ENCODE measurements around the gene EYA2. TPM values are rescaled to one million over a fixed set of nuclear protein-coding genes. Genes with fewer than 3 reads are reported as not detected.
"Not testable (repeated sequence)": the region's sequence is repeated elsewhere in the genome, so short reads cannot be mapped to it uniquely, and the experiment has no call there.

The EYA2 gene
- total and polyA plus RNA-seq, 8 donors: 0.51 to 3.2 (median 1.4) TPM

DNA sequence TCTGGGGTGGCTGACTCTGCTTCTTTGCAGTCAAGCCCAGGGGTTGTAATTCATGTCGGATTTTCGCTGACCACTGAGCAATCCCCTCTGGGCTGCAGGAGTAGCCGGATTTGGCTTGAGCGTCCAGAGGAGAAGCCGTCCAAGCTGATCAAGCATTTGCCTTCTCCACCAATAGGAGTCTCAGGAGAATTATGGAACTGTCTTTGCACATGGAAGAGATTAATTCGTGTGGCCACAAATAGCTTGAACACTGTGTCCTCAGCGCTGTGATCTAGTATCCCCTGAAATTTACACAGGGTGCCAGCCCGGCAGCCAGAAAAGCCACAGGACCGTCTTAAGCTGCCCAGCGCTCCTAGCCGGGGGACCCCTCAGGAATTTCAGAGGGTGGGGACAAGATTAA lies 37.1 kb downstream of the EYA2 start:
- no peaks in the 10 kb centered on the region for H3K9me3 ChIP-seq
- peak in 1 of 4 donors; percentile 46 for ATAC-seq
- TF ChIP-seq, protein P1, sequence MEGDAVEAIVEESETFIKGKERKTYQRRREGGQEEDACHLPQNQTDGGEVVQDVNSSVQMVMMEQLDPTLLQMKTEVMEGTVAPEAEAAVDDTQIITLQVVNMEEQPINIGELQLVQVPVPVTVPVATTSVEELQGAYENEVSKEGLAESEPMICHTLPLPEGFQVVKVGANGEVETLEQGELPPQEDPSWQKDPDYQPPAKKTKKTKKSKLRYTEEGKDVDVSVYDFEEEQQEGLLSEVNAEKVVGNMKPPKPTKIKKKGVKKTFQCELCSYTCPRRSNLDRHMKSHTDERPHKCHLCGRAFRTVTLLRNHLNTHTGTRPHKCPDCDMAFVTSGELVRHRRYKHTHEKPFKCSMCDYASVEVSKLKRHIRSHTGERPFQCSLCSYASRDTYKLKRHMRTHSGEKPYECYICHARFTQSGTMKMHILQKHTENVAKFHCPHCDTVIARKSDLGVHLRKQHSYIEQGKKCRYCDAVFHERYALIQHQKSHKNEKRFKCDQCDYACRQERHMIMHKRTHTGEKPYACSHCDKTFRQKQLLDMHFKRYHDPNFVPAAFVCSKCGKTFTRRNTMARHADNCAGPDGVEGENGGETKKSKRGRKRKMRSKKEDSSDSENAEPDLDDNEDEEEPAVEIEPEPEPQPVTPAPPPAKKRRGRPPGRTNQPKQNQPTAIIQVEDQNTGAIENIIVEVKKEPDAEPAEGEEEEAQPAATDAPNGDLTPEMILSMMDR (IDR thresholded peaks at IDR 0.05): no peak
- FAIRE-seq: no peak
- intact Hi-C loops (cut with DNase I): no loop called here
- no peak for DNase-seq
- H3K4me3 ChIP-seq: no peak overlapping the region
- no peaks in the 10 kb centered on the region for H3K4me1 ChIP-seq
- H3K27ac ChIP-seq: no peak overlapping the region
- no peaks in the 10 kb centered on the region for H3K36me3 ChIP-seq
- 50 to 67% methylated on average over 11 of the region's 11 CpGs for WGBS, 2 donors
- H3K27me3 ChIP-seq: no peaks in the 10 kb centered on the region

DNA sequence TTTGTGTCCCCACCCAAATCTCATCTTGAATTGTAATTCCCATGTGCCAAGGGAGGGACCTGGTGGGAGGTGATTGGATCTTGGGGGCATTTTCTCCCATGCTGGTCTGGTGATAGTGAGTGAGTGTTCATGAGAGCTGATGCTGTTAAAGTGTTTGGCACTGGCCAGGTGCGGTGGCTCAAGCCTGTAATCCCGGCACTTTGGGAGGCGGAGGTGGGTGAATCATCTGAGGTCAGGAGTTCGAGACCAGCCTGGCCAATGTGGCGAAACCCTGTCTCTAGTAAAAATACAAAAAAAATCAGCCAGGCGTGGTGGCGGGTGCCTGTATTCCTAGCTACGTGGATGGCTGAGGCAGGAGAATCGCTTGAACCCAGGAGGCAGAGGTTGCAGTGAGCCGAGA lies 37.8 kb downstream of the EYA2 start:
- FAIRE-seq; H3K27me3 ChIP-seq; ATAC-seq; intact Hi-C loops (cut with DNase I); H3K9me3 ChIP-seq; H3K4me1 ChIP-seq; H3K4me3 ChIP-seq; DNase-seq; H3K36me3 ChIP-seq; H3K27ac ChIP-seq: not testable (repeated sequence)
- WGBS, 2 donors: 70 to 85% methylated on average over 10 of the region's 10 CpGs

DNA sequence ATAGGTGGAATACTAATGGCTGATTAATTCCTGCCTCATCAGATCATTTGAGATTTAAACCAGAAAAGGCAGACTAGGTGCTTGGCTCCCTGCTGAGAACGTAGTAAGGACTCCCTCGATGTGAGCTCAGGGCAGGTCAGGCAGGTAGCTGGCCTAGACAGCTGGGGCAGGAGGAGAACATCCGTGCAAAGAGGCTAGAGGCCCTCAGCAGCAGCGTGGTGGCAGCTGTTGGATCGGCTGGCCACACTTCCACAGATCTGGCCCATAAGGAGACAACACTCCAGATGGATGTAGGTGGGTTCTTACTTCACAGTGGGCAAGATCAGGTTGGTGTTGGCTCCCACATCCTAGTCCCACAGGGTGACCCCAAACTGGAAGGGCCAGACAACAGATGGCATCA lies 38.5 kb downstream of the EYA2 start:
- no peak overlapping the region for H3K27ac ChIP-seq
- no peaks in the 10 kb centered on the region for H3K9me3 ChIP-seq
- intact Hi-C loops (cut with DNase I): no loop called here
- FAIRE-seq (no peak), ATAC-seq (no peak), DNase-seq (no peak)
- 52 to 72% methylated on average over 5 of the region's 5 CpGs for WGBS, 2 donors
- H3K27me3 ChIP-seq: no peaks in the 10 kb centered on the region
- no peaks in the 10 kb centered on the region for H3K36me3 ChIP-seq
- TF ChIP-seq, protein P1 (IDR thresholded peaks at IDR 0.05): no peak
- H3K4me1 ChIP-seq: no peaks in the 10 kb centered on the region
- no peak overlapping the region for H3K4me3 ChIP-seq

DNA sequence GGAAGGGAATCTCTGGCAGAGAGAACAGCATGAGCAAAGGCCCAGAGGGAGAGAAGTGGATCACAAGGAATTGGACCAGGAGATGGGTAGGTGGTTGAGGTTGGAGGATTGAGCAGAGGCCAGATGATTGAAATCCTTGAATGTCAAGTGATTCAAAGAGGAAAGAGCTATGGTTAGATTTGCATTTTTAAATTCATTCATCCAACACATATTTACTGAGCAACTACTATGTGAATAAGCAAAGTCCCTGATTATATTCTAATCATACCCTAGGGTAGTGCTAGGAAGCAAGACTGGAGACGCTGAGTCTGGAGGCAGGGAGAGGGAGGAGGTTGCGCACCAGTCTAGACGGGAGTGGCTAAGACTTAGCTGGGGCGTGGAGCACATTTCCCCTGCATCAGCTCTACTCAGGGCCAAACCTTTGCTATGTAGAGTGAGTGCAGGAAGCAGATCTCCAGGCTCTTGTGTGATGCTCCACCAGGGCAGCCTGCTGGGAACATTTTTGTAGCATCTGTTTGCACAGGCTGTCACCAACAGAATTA lies 40.2 kb downstream of the EYA2 start:
- no peaks in the 10 kb centered on the region for H3K9me3 ChIP-seq
- WGBS, 2 donors: 71 to 86% methylated on average over 4 of the region's 4 CpGs
- intact Hi-C loops (cut with DNase I): no loop called here
- no peak for FAIRE-seq
- TF ChIP-seq, protein P1 (IDR thresholded peaks at IDR 0.05): no peak
- no peak for DNase-seq
- no peak for ATAC-seq
- no peak overlapping the region for H3K27ac ChIP-seq
- H3K4me3 ChIP-seq: no peak overlapping the region
- H3K4me1 ChIP-seq: no peaks in the 10 kb centered on the region
- no peaks in the 10 kb centered on the region for H3K36me3 ChIP-seq
- H3K27me3 ChIP-seq: no peaks in the 10 kb centered on the region

DNA sequence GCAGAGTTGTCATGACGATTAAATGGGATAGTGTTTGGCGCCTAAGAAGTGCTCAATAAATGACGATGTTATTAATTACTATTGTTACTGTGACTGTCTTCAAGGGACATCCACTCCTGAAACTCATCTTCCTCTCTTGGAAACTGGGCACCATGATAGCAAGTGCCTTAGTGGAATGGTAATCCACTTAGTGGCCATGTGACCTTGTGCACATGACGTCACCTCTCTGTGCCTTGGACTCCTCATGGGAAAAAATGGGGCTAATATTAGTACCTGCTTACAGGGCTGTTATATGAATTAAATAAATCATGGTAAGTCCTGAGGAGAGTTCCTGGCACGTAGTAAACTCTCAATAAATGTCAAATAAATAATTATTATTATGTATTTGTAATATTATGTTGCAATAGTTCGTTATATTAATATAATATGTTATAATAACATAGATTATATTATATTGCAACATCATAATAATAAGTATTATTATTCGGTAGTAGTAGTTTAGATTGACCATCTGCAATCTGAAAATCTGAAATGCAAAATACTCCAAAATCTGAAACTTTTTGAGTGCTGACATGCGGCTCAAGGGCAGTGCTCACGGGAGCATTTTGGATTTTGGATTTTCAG lies 40.9 kb downstream of the EYA2 start:
- no peaks in the 10 kb centered on the region for H3K27me3 ChIP-seq
- DNase-seq (no peak), FAIRE-seq (no peak), ATAC-seq (no peak)
- intact Hi-C loops (cut with DNase I): no loop called here
- H3K36me3 ChIP-seq: no peaks in the 10 kb centered on the region
- no peaks in the 10 kb centered on the region for H3K9me3 ChIP-seq
- no peak overlapping the region for H3K27ac ChIP-seq
- 72 to 85% methylated on average over 9 of the region's 9 CpGs for WGBS, 2 donors
- TF ChIP-seq, protein P1 (IDR thresholded peaks at IDR 0.05): no peak
- H3K4me3 ChIP-seq: no peak overlapping the region
- H3K4me1 ChIP-seq: no peaks in the 10 kb centered on the region

All from pancreas (tissue), 10 donors.